ENCODE measurements around the gene SDF2. TPM values are rescaled to one million over a fixed set of nuclear protein-coding genes. Genes with fewer than 3 reads are reported as not detected.

SDF2 gene
- polyA plus RNA-seq, 1 of the 3 experiments (the other 2 are of a cell fraction): 108 TPM

- H2AFZ ChIP-seq (ENCODE audit: low read depth): no peak overlapping the region
- no peaks in the 10 kb centered on the region for H3K27me3 ChIP-seq (ENCODE audit: insufficient read depth)
- H3K27ac ChIP-seq (ENCODE audit: low read depth in 2 of 2, low read length in 1 of 2): peak overlapping the region in 1 of 2 experiments; percentile 23; a peak in 1 of 4 replicates
- DNase-seq: no peak
- H3K4me2 ChIP-seq: no peak overlapping the region
- H3K79me2 ChIP-seq (ENCODE audit: insufficient read depth): peaks cover 9% of the 10 kb centered on the region; the same call in 1 of the 2 replicates
- peaks cover 5 to 32% of the 10 kb centered on the region in 2 experiments for H3K36me3 ChIP-seq (replicated peaks in 1 of 2; ENCODE audit: control insufficient read depth in 1 of 2, insufficient read depth in 2 of 2, low read length in 1 of 2)
- POLR2A ChIA-PET: interaction anchor here (1.7 kb wide), 1 partner anchor 14 kb away, joined by 11 read pairs; the partner anchor contains the start of gene RPL23A
- CTCF ChIA-PET: interaction anchor here (0.6 to 3.1 kb wide), 5 partner anchors 17 to 62 kb away, joined by 3 to 17 read pairs (median 4); partner anchors contain the start of gene TLCD1
- 88% methylated on average over 7 of the region's 10 CpGs for WGBS (ENCODE audit: low lambda C conversion rate)
- no peak overlapping the region for H3K4me3 ChIP-seq (ENCODE audit: low read depth in 2 of 2, low read length in 1 of 2)
- no peaks in the 10 kb centered on the region for H4K20me1 ChIP-seq (ENCODE audit: insufficient read depth)
- H3K9me2 ChIP-seq: no peaks in the 10 kb centered on the region
- H3K9ac ChIP-seq: no peak overlapping the region
- peaks cover 0 to 17% of the 10 kb centered on the region in 2 experiments; a peak in 2 of 4 replicates for H3K4me1 ChIP-seq (ENCODE audit: control insufficient read depth in 1 of 2, insufficient read depth in 2 of 2, low read depth in 1 of 2, low read length in 1 of 2)
- H3F3A ChIP-seq (replicated peaks; ENCODE audit: insufficient read depth): peaks cover 29% of the 10 kb centered on the region
- no peaks in the 10 kb centered on the region for H3K9me3 ChIP-seq
- TF ChIP-seq FOXJ3 (CRISPR knock-in tag; IDR thresholded peaks at IDR 0.05): no peak
- no peak for TF ChIP-seq CTCF (IDR thresholded peaks at IDR 0.05)
- TF ChIP-seq REST (IDR thresholded peaks at IDR 0.05; ENCODE audit: low read depth, low read length): no peak
- no peak for TF ChIP-seq CHD2 (IDR thresholded peaks at IDR 0.05; ENCODE audit: low read length, partially characterized antibody)
- TF ChIP-seq NFIC (IDR thresholded peaks at IDR 0.05; ENCODE audit: borderline replicate concordance): no peak
- no peak for TF ChIP-seq JUND (IDR thresholded peaks at IDR 0.05)
- TF ChIP-seq EZH2phosphoT487 (IDR thresholded peaks at IDR 0.05; ENCODE audit: borderline replicate concordance, low read depth): no peak
- no peak for TF ChIP-seq RXRA (IDR thresholded peaks at IDR 0.05; ENCODE audit: borderline replicate concordance, low read depth)
- no peak for TF ChIP-seq FOSL2 (IDR thresholded peaks at IDR 0.05; ENCODE audit: borderline replicate concordance, low read depth)
- no peak for TF ChIP-seq USF1 (IDR thresholded peaks at IDR 0.05; ENCODE audit: borderline replicate concordance, low read depth)
- no peak for TF ChIP-seq YY1 (IDR thresholded peaks at IDR 0.05; ENCODE audit: low read depth)
- TF ChIP-seq TAF1 (IDR thresholded peaks at IDR 0.05; ENCODE audit: borderline replicate concordance, low read depth, low read length): no peak
- no peak for TF ChIP-seq SMC3 (IDR thresholded peaks at IDR 0.05; ENCODE audit: low read depth, low read length)
- no peak for TF ChIP-seq ZBTB33 (IDR thresholded peaks at IDR 0.05; ENCODE audit: borderline replicate concordance, low read depth)
- no peak for TF ChIP-seq IRF3 (IDR thresholded peaks at IDR 0.05; ENCODE audit: low read depth, low read length)
- no peak for TF ChIP-seq RFX5 (IDR thresholded peaks at IDR 0.05; ENCODE audit: low read length)
- no peak for TF ChIP-seq GATA2 (CRISPR knock-in tag; IDR thresholded peaks at IDR 0.05)
- no peak for TF ChIP-seq POLR2AphosphoS5 (IDR thresholded peaks at IDR 0.05; ENCODE audit: low read depth, low read length)
Observed at GRCh38 chr17:28705728-28706334, 44.1 kb upstream of the SDF2 start.

Measured in SK-N-SH (cell line).